ENCODE data around the gene RSPH1. TPM values are rescaled to one million over a fixed set of nuclear protein-coding genes. Genes with fewer than 3 reads are reported as not detected.
A peak's percentile ranks its signal among the peaks of the same experiment; 100 is the strongest.

Gene RSPH1
- total and polyA plus RNA-seq, 2 of the 8 experiments (the other 6 are each of a cell fraction or from before 2014, with no cell fraction given), result 0.24 TPM; not detected in 1

DNA sequence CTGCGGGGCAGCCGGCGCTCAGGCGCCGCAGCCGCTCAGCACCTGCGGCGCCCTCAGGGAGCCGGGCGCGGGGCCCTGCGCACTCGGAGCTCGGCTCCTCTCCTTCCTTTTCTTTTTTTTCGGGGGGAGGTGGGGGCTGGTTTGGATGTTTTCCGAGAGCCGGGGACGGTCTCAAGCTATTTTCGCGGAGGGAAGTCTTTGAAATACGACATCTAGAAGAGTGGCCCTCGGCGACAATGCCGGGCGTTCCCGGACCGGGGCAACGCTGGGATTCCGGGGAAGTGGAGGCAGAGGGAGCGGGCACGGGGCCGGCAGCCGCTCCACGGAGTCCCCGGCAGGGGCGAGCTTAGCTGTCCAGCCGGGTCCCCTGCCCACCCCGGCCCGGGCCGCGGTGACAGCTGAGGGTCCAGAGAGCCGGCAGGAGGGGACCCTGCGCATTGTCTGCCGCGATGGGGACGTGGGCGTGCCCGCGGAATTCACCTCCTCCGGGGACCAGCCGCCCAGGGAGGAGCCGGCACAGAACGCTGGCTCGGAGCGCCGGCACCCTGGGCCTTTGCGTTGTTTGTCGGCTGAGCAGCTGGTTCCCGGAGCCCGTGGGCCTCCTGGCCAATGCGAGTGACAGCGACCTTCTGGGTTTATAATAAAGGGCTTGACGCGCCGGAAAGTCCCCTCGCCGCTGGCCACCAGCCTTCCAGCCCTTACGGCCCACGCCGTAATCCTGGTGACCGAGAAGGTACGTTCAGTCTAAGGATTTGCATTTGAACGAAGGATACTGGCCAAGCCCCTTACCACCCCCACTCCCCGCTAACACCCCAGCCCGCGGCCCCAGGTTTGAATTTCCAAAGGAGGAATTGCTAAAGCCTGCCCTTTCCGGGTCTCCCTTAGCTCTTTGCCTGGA lies 18.2 kb upstream of the RSPH1 start (continued):
- TF ChIP-seq, protein P1, sequence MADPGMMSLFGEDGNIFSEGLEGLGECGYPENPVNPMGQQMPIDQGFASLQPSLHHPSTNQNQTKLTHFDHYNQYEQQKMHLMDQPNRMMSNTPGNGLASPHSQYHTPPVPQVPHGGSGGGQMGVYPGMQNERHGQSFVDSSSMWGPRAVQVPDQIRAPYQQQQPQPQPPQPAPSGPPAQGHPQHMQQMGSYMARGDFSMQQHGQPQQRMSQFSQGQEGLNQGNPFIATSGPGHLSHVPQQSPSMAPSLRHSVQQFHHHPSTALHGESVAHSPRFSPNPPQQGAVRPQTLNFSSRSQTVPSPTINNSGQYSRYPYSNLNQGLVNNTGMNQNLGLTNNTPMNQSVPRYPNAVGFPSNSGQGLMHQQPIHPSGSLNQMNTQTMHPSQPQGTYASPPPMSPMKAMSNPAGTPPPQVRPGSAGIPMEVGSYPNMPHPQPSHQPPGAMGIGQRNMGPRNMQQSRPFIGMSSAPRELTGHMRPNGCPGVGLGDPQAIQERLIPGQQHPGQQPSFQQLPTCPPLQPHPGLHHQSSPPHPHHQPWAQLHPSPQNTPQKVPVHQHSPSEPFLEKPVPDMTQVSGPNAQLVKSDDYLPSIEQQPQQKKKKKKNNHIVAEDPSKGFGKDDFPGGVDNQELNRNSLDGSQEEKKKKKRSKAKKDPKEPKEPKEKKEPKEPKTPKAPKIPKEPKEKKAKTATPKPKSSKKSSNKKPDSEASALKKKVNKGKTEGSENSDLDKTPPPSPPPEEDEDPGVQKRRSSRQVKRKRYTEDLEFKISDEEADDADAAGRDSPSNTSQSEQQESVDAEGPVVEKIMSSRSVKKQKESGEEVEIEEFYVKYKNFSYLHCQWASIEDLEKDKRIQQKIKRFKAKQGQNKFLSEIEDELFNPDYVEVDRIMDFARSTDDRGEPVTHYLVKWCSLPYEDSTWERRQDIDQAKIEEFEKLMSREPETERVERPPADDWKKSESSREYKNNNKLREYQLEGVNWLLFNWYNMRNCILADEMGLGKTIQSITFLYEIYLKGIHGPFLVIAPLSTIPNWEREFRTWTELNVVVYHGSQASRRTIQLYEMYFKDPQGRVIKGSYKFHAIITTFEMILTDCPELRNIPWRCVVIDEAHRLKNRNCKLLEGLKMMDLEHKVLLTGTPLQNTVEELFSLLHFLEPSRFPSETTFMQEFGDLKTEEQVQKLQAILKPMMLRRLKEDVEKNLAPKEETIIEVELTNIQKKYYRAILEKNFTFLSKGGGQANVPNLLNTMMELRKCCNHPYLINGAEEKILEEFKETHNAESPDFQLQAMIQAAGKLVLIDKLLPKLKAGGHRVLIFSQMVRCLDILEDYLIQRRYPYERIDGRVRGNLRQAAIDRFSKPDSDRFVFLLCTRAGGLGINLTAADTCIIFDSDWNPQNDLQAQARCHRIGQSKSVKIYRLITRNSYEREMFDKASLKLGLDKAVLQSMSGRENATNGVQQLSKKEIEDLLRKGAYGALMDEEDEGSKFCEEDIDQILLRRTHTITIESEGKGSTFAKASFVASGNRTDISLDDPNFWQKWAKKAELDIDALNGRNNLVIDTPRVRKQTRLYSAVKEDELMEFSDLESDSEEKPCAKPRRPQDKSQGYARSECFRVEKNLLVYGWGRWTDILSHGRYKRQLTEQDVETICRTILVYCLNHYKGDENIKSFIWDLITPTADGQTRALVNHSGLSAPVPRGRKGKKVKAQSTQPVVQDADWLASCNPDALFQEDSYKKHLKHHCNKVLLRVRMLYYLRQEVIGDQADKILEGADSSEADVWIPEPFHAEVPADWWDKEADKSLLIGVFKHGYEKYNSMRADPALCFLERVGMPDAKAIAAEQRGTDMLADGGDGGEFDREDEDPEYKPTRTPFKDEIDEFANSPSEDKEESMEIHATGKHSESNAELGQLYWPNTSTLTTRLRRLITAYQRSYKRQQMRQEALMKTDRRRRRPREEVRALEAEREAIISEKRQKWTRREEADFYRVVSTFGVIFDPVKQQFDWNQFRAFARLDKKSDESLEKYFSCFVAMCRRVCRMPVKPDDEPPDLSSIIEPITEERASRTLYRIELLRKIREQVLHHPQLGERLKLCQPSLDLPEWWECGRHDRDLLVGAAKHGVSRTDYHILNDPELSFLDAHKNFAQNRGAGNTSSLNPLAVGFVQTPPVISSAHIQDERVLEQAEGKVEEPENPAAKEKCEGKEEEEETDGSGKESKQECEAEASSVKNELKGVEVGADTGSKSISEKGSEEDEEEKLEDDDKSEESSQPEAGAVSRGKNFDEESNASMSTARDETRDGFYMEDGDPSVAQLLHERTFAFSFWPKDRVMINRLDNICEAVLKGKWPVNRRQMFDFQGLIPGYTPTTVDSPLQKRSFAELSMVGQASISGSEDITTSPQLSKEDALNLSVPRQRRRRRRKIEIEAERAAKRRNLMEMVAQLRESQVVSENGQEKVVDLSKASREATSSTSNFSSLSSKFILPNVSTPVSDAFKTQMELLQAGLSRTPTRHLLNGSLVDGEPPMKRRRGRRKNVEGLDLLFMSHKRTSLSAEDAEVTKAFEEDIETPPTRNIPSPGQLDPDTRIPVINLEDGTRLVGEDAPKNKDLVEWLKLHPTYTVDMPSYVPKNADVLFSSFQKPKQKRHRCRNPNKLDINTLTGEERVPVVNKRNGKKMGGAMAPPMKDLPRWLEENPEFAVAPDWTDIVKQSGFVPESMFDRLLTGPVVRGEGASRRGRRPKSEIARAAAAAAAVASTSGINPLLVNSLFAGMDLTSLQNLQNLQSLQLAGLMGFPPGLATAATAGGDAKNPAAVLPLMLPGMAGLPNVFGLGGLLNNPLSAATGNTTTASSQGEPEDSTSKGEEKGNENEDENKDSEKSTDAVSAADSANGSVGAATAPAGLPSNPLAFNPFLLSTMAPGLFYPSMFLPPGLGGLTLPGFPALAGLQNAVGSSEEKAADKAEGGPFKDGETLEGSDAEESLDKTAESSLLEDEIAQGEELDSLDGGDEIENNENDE (IDR thresholded peaks at IDR 0.05; ENCODE audit: insufficient replicate concordance, low read length), result no peak
- TF ChIP-seq EZH2 (IDR thresholded peaks at IDR 0.05; ENCODE audit: low read depth, low read length, severe bottlenecking), result peak; percentile 44
- peak in 1 of 2 experiments; percentile 73; a peak in 2 of 3 replicates for TF ChIP-seq POLR2A (IDR thresholded peaks at IDR 0.05; ENCODE audit: control extremely low read depth in 1 of 2, low read depth in 2 of 2, low read length in 2 of 2)
- TF ChIP-seq PHF8 (conservative IDR thresholded peaks at IDR 0.05; ENCODE audit: low read depth, low read length), result peak; percentile 36; the same call in 1 of the 2 replicates
- TF ChIP-seq TAF1 (IDR thresholded peaks at IDR 0.05; ENCODE audit: low read depth, low read length), result 0 out of 2 replicates have a peak, but pooled peaks have one; percentile 24
- TF ChIP-seq TCF12 (IDR thresholded peaks at IDR 0.05; ENCODE audit: low read depth, low read length), result 0 out of 2 replicates have a peak, but pooled peaks have one; percentile 4
- peak; percentile 13 for TF ChIP-seq SAP30 (IDR thresholded peaks at IDR 0.05; ENCODE audit: insufficient read depth, insufficient replicate concordance, low read length)
- no peak for TF ChIP-seq CEBPB (IDR thresholded peaks at IDR 0.05; ENCODE audit: low read depth, low read length)
- TF ChIP-seq JUND (IDR thresholded peaks at IDR 0.05; ENCODE audit: low read length), result no peak

Data from H1 (cell line).